Measurements from ENCODE around the gene GGT6.

GRCh38 chr17:4573669-4574068, 13.3 kb upstream of the GGT6 start:
- no peak for TF ChIP-seq SREBF2 (IDR thresholded peaks at IDR 0.05)
- no peak for TF ChIP-seq CTCF (IDR thresholded peaks at IDR 0.05)
- no peak for TF ChIP-seq POLR2A (IDR thresholded peaks at IDR 0.05; ENCODE audit: low read length)
- no peak for TF ChIP-seq HMGXB4 (CRISPR knock-in tag; IDR thresholded peaks at IDR 0.05; ENCODE audit: borderline replicate concordance)
- no peak for TF ChIP-seq POLR2AphosphoS2 (conservative IDR thresholded peaks at IDR 0.05; ENCODE audit: low read length)
- TF ChIP-seq PBX3 (IDR thresholded peaks at IDR 0.05), result no peak
- no peak for TF ChIP-seq RFX5 (IDR thresholded peaks at IDR 0.05)
- TF ChIP-seq RCOR1 (IDR thresholded peaks at IDR 0.05; ENCODE audit: low read depth, low read length), result no peak
- TF ChIP-seq EHMT2 (IDR thresholded peaks at IDR 0.05; ENCODE audit: low read depth), result no peak
- TF ChIP-seq MAX (IDR thresholded peaks at IDR 0.05), result peak; percentile 51
